Measurements from ENCODE around the gene BTG2.

- TF ChIP-seq POLR2A (IDR thresholded peaks at IDR 0.05; ENCODE audit: low read depth, low read length) (no peak), TAF1 (IDR thresholded peaks at IDR 0.05; ENCODE audit: borderline replicate concordance, low read depth, low read length) (no peak)
These were observed 15.4 kb upstream of the BTG2 start for GRCh38 chr1:203289982-203290260.

Data from GM12892 (cell line).